K562 (cell line): ENCODE data around the gene AIG1. TPM values are rescaled to one million over a fixed set of nuclear protein-coding genes. Genes with fewer than 3 reads are reported as not detected.
A peak's percentile ranks its signal among the peaks of the same experiment; 100 is the strongest.

ENCODE experiments used
- ATAC-seq: fragments of 200-7000 bp; cut with Tn5 transposase; 3 replicates; pipeline ENCODE4 v1.9.1; 2020; ENCODE audit warnings: moderate library complexity
- BruUV-seq: library from RNA; stranded (reverse); fragments of 400-500 nt; replicated peaks from 2 replicates; lab custom pipeline; 2021; lab: Mats Ljungman, UMichigan
- CTCF ChIA-PET: fragments of 300-600 bp; formaldehyde crosslinking; extraction: SDS; loops from one replicate; lab custom pipeline; 2021; ENCODE audit warnings: low intra/inter-chr PET ratio; lab: Yijun Ruan, JAX
- POLR2A ChIA-PET: fragments of 300-600, 350-650 bp; sonication (Branson Sonifier 250); formaldehyde crosslinking; extraction: SDS; loops from one replicate; lab custom pipeline; 2021; ENCODE audit warnings: antibody characterized with exemption, inconsistent platforms; lab: Yijun Ruan, JAX
- DNase-seq, 4 experiments: peaks; one replicate each; pipeline versions ENCODE4 v3.0.0 to v3.0.0-alpha.2; 2011 to 2018; ENCODE audit warnings: low spot score in 3 of 4, mixed read lengths in 3 of 4; ENCODE audit errors: extremely low read depth in 1 of 4
- FAIRE-seq: peaks from 2 replicates; lab custom pipeline; 2011; peaks lifted over from hg19 to GRCh38; lab: Jason Lieb, UNC
- H2AFZ ChIP-seq: 2 replicates; pipeline ENCODE4 v1.6.0; 2011; ENCODE audit warnings: low read depth, low read length, control low read depth, inconsistent platforms
- H3K27ac ChIP-seq: fragments of 200-600 bp; 3 replicates; pipeline ENCODE4 v1.8.0; 2011; ENCODE audit warnings: low read depth, mild to moderate bottlenecking, control low read depth, inconsistent platforms, low read length, moderate library complexity, mixed read lengths; ENCODE audit errors: extremely low read depth
- H3K27me3 ChIP-seq, 2 experiments: fragments of 300-600 bp in 1 of 2; 2 replicates in 1 of 2; 3 replicates in 1 of 2; pipeline versions ENCODE4 v1.6.0 to v1.8.0; 2011; ENCODE audit warnings: inconsistent platforms in 2 of 2, low read length in 2 of 2, mild to moderate bottlenecking in 1 of 2, mixed read lengths in 1 of 2, moderate library complexity in 1 of 2; ENCODE audit not compliant: control insufficient read depth in 2 of 2, insufficient read depth in 2 of 2
- H3K36me3 ChIP-seq: fragments of 300-600 bp; 3 replicates; pipeline ENCODE4 v1.8.0; 2011; ENCODE audit warnings: mild to moderate bottlenecking, low read length, inconsistent platforms; ENCODE audit not compliant: control insufficient read depth, insufficient read depth
- H3K4me1 ChIP-seq, 2 experiments: fragments of 200-600 bp in 1 of 2; replicated peaks in 1 of 2; 2 replicates in 1 of 2; 3 replicates in 1 of 2; pipeline versions ENCODE4 v1.5.1 to v1.8.0; 2011; ENCODE audit warnings: inconsistent platforms in 2 of 2, low read length in 2 of 2, mild to moderate bottlenecking in 1 of 2, mixed read lengths in 1 of 2, moderate library complexity in 1 of 2; ENCODE audit not compliant: control insufficient read depth in 2 of 2, insufficient read depth in 2 of 2
- H3K4me2 ChIP-seq: 2 replicates; pipeline ENCODE4 v1.6.1; 2011; ENCODE audit warnings: low read length, control low read depth, inconsistent platforms, mixed read lengths; ENCODE audit not compliant: insufficient read depth
- H3K4me3 ChIP-seq: fragments of 200-600 bp; sonication (generic), shearing (Covaris generic); 2 replicates; pipeline ENCODE4 v1.5.1; 2016; ENCODE audit warnings: control low read depth, inconsistent platforms
- H3K79me2 ChIP-seq: fragments of 200-600 bp; 3 replicates; pipeline ENCODE4 v1.8.0; 2011; ENCODE audit warnings: low read length, inconsistent platforms; ENCODE audit not compliant: control insufficient read depth, insufficient read depth
- H3K9ac ChIP-seq, 2 experiments: 2 replicates each; pipeline versions ENCODE4 v1.6.0 to v1.6.1; 2011; ENCODE audit warnings: low read depth in 2 of 2, low read length in 2 of 2, control low read depth in 1 of 2, inconsistent platforms in 1 of 2, mild to moderate bottlenecking in 1 of 2, mixed read lengths in 1 of 2; ENCODE audit not compliant: insufficient read depth in 1 of 2
- H3K9me1 ChIP-seq: one replicate; pipeline ENCODE4 v1.6.0; 2011; ENCODE audit warnings: inconsistent platforms, mild to moderate bottlenecking, low read length, moderate library complexity; ENCODE audit not compliant: control insufficient read depth, insufficient read depth
- H3K9me3 ChIP-seq: replicated peaks from 2 replicates; pipeline ENCODE4 v1.5.1; 2011; ENCODE audit warnings: low read depth, low read length, inconsistent platforms; ENCODE audit not compliant: control insufficient read depth, insufficient read depth
- H4K20me1 ChIP-seq: replicated peaks from 2 replicates; pipeline ENCODE4 v1.6.1; 2011; ENCODE audit warnings: low read length, inconsistent platforms, mixed read lengths; ENCODE audit not compliant: control insufficient read depth, insufficient read depth
- DEAF1 ChIP-seq: fragments of 450-650 bp; formaldehyde crosslinking; IDR thresholded peaks from 2 replicates; pipeline ENCODE4 v1.4.0; 2020; ENCODE audit warnings: mild to moderate bottlenecking, moderate library complexity
- MBD2 ChIP-seq: sonication (generic); IDR thresholded peaks from 2 replicates; pipeline ENCODE4 v1.6.1; 2016; ENCODE audit warnings: low read depth, borderline replicate concordance
- NBN ChIP-seq: fragments of 450-650 bp; IDR thresholded peaks from 2 replicates; pipeline ENCODE4 v1.6.1; 2016; ENCODE audit warnings: low read depth, mild to moderate bottlenecking
- NFATC3 ChIP-seq: fragments of 450-650 bp; IDR thresholded peaks from 2 replicates; pipeline ENCODE4 v1.6.1; 2017; ENCODE audit warnings: mild to moderate bottlenecking
- NR3C1 ChIP-seq: sonication (generic); formaldehyde crosslinking; IDR thresholded peaks from 2 replicates; pipeline ENCODE4 v1.8.1; 2022; ENCODE audit warnings: missing genetic modification reagents
- PYGO2 ChIP-seq: fragments of 450-650 bp; IDR thresholded peaks from 2 replicates; pipeline ENCODE4 v1.6.1; 2016; ENCODE audit warnings: mild to moderate bottlenecking, missing genetic modification characterization, moderate library complexity, missing compliant biosample characterization
- SAFB2 ChIP-seq: fragments of 200-400 bp; formaldehyde crosslinking; IDR thresholded peaks from 2 replicates; pipeline ENCODE4 v1.6.1; 2018; ENCODE audit warnings: borderline replicate concordance, low read length, low read depth, moderate library complexity; ENCODE audit not compliant: severe bottlenecking
- TSHZ1 ChIP-seq: fragments of 250-450 bp; sonication (Bioruptor Pico); IDR thresholded peaks from 2 replicates; pipeline ENCODE4 v1.4.0; 2020; ENCODE audit warnings: mild to moderate bottlenecking, moderate library complexity
- ZNF253 ChIP-seq: fragments of 250-450 bp; sonication (Bioruptor Pico); conservative IDR thresholded peaks from 2 replicates; pipeline ENCODE4 v1.6.1; 2021; ENCODE audit warnings: mild to moderate bottlenecking
- WGBS: fragments of 100-300 bp; shearing (Covaris generic); methylation state at CpG from one replicate; pipeline ENCODE4 v1.1.6; 2016; ENCODE audit warnings: low coverage, mixed read lengths; ENCODE audit not compliant: insufficient coverage; ENCODE audit errors: missing lambda C conversion rate; 5-methylcytosine and 5-hydroxymethylcytosine counted together
- in situ Hi-C: fragments of 300-500 bp; cut with MboI; formaldehyde crosslinking; loops from 4 replicates; pipeline ENCODE4 v1.15.0; 2018; ENCODE audit warnings: inconsistent platforms, mixed read lengths
- intact Hi-C: fragments of 100-400 bp; cut with micrococcal nuclease; formaldehyde crosslinking; loops from 2 replicates; pipeline ENCODE4 v1.14.2; 2022
- polyA plus RNA-seq, 8 experiments: library from polyadenylated mRNA; depleted of rRNA in 4 of 8; stranded (reverse) in 5 of 8; unstranded in 3 of 8; fragments of >200 nt; fragmentation: Nextera tagmentation in 2 of 8; fragmentation: Illumina TruSeq in 1 of 8; extraction: Ambion mirVana in 2 of 8; extraction: Trizol in 1 of 8; gene quantifications; 2 replicates each; pipeline versions ENCODE4 v1.2.1 to v1.2.3, GENCODE V29; 2011 to 2014; ENCODE audit warnings: inconsistent platforms in 1 of 8, missing spikeins in 1 of 8
- total RNA-seq, 7 experiments: library from RNA; depleted of rRNA in 6 of 7; stranded (reverse); fragments of >200 nt in 6 of 7; fragmentation: Illumina TruSeq in 2 of 7; extraction: Trizol in 2 of 7; gene quantifications; 2 replicates each; pipeline versions ENCODE4 v1.2.1 to v1.2.3, GENCODE V29; 2011 to 2021; ENCODE audit warnings: low replicate concordance in 1 of 7
- TF ChIP-seq, protein P1 (sequence below), 2 experiments: fragments of 450-650 bp in 1 of 2; sonication (generic) in 1 of 2; formaldehyde crosslinking in 1 of 2; IDR thresholded peaks in 1 of 2; conservative IDR thresholded peaks in 1 of 2; 2 replicates each; pipeline versions ENCODE4 v1.6.1 to v1.8.1; 2016 to 2023; ENCODE audit warnings: mild to moderate bottlenecking in 2 of 2, moderate library complexity in 2 of 2, inconsistent platforms in 1 of 2, missing genetic modification reagents in 1 of 2

The AIG1 gene
- total and polyA plus RNA-seq, 9 of the 15 experiments (the other 6 are each of a cell fraction or from before 2014, with no cell fraction given) = 74.8 to 333 (median 127) TPM

DNA sequence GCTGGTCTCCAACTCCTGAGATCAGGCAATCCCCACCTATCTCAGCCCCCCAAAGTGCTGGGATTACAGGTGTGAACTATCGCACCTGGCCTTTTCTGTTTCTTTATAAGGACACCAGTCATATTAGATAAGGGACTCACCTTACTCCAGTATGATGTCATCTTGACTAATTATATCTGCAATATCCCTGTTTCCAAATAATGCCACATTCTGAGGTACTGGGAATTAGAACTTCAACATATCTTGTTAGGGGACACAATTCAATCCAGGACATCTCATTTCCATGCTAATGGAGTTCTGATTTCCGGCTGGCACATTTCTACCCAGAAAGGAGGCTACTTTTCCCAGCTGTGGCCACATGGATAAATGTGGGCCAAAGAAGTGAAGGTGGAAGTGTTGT lies 6.4 kb upstream of the AIG1 start:
- CTCF ChIA-PET = no interaction called here
- POLR2A ChIA-PET = no interaction called here
- WGBS = 23% methylated on average over 2 of the region's 2 CpGs

DNA sequence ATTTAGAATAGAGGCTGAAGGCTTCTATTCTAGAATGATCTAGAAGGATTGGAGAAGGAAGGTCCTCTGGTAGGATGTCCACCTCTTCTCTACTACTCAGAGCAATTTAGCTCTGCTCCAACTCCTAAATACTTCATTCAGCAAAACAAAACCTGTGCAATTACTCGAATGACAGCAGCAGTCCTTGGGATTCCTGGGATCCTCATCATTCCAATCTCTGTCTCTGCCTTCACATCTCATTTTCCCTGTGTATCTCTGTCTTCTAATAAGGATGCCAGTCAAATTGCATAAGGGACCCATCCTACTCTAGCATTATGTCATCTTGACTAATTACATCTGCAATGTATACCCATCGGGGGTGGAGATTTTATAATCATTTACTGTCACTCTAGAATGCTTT lies 5.5 kb upstream of the AIG1 start:
- Histone ChIP-seq H4K20me1 (no peaks in the 10 kb centered on the region), H3K4me2 (no peak overlapping the region), H3K9ac (no peak overlapping the region), H2AFZ (no peak overlapping the region), H3K9me1 (no peaks in the 10 kb centered on the region), H3K4me3 (no peak overlapping the region), H3K9me3 (no peaks in the 10 kb centered on the region), H3K79me2 (no peaks in the 10 kb centered on the region), H3K36me3 (no peaks in the 10 kb centered on the region), H3K27me3 (no peaks in the 10 kb centered on the region), H3K27ac (no peak overlapping the region), H3K4me1 (peaks cover 2 to 5% of the 10 kb centered on the region in 2 experiments; a peak in 2 of 5 replicates)
- DNase-seq (no peak), ATAC-seq (no peak), FAIRE-seq (no peak)
- 9% methylated on average over 2 of the region's 2 CpGs for WGBS
- in situ Hi-C loops (no loop called here), intact Hi-C loops (no loop called here)
- POLR2A ChIA-PET = no interaction called here
- CTCF ChIA-PET = no interaction called here
- BruUV-seq = no TSS peak
- no peak for TF ChIP-seq NBN
- TF ChIP-seq TSHZ1 (CRISPR knock-in tag) = no peak
- no peak for TF ChIP-seq NR3C1 (CRISPR knock-in tag)
- TF ChIP-seq PYGO2 (tag) = no peak
- no peak for TF ChIP-seq DEAF1 (CRISPR knock-in tag)
- no peak for TF ChIP-seq SAFB2
- TF ChIP-seq NFATC3 = no peak
- no peak for TF ChIP-seq MBD2

More for the DNA sequence above, 6.4 kb upstream of the AIG1 start:
- intact Hi-C loops = no loop called here
- TF ChIP-seq, protein P1, sequence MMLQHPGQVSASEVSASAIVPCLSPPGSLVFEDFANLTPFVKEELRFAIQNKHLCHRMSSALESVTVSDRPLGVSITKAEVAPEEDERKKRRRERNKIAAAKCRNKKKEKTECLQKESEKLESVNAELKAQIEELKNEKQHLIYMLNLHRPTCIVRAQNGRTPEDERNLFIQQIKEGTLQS (IDR thresholded peaks at IDR 0.05) = 0 out of 2 replicates have a peak, but pooled peaks have one; percentile 44
- TF ChIP-seq, protein P1 (CRISPR knock-in tag; conservative IDR thresholded peaks at IDR 0.05) = no peak
- TF ChIP-seq ZNF253 (CRISPR knock-in tag) = no peak
- no peak overlapping the region for H3K4me2 ChIP-seq
- H3K9me3 ChIP-seq = peaks cover under 1% of the 10 kb centered on the region; the same call in 1 of the 2 replicates
- FAIRE-seq = no peak
- DNase-seq = no peak
- H2AFZ ChIP-seq = no peak overlapping the region
- no peaks in the 10 kb centered on the region for H4K20me1 ChIP-seq
- no peaks in the 10 kb centered on the region for H3K27me3 ChIP-seq
- ATAC-seq = no peak
- no peak overlapping the region for H3K9ac ChIP-seq
- no peaks in the 10 kb centered on the region for H3K36me3 ChIP-seq
- no peak overlapping the region for H3K4me3 ChIP-seq
- in situ Hi-C loops = no loop called here
- H3K27ac ChIP-seq = no peak overlapping the region
- no TSS peak for BruUV-seq
- peaks cover under 1 to 4% of the 10 kb centered on the region in 2 experiments; a peak in 1 of 5 replicates for H3K4me1 ChIP-seq
- no peaks in the 10 kb centered on the region for H3K9me1 ChIP-seq
- no peaks in the 10 kb centered on the region for H3K79me2 ChIP-seq
